H1 (cell line): ENCODE results near the gene POU3F1. TPM values are rescaled to one million over a fixed set of nuclear protein-coding genes. Genes with fewer than 3 reads are reported as not detected.
A peak's percentile ranks its signal among the peaks of the same experiment; 100 is the strongest.

ENCODE experiments used
- CTCF ChIA-PET: fragments of 300-600 bp; sonication (Branson Sonifier 250); formaldehyde crosslinking; loops from one replicate; lab custom pipeline; 2021; ENCODE audit not compliant: partially characterized antibody; lab: Charles Lee
- POLR2A ChIA-PET: fragments of 300-600 bp; sonication (Branson Sonifier 250); formaldehyde crosslinking; loops from one replicate; lab custom pipeline; 2021; ENCODE audit warnings: inconsistent platforms; ENCODE audit not compliant: partially characterized antibody; lab: Charles Lee
- DNase-seq, 2 experiments: peaks; one replicate each; pipeline versions ENCODE4 v3.0.0 to v3.0.0-alpha.2; 2010 to 2022; ENCODE audit warnings: low spot score in 2 of 2, low read depth in 1 of 2, mixed read lengths in 1 of 2
- FAIRE-seq: peaks from 2 replicates; lab custom pipeline; 2011; peaks lifted over from hg19 to GRCh38; lab: Jason Lieb, UNC
- H2AFZ ChIP-seq: 2 replicates; pipeline ENCODE4 v1.8.1; 2012; ENCODE audit warnings: low read length, inconsistent platforms
- H2AK5ac ChIP-seq: 2 replicates; pipeline ENCODE4 v1.6.1; 2013; ENCODE audit warnings: low read depth, low read length
- H2BK120ac ChIP-seq: replicated peaks from 2 replicates; pipeline ENCODE3; 2013; ENCODE audit warnings: low read depth, low read length, inconsistent platforms
- H2BK12ac ChIP-seq: 2 replicates; pipeline ENCODE4 v1.6.1; 2013; ENCODE audit warnings: low read depth, low read length
- H2BK15ac ChIP-seq: 2 replicates; pipeline ENCODE4 v1.6.1; 2013; ENCODE audit warnings: low read length
- H2BK20ac ChIP-seq: 2 replicates; pipeline ENCODE4 v1.6.1; 2013; ENCODE audit warnings: low read length
- H2BK5ac ChIP-seq: 2 replicates; pipeline ENCODE4 v1.6.1; 2013; ENCODE audit warnings: low read depth, low read length
- H3K14ac ChIP-seq: 2 replicates; pipeline ENCODE4 v1.6.1; 2013; ENCODE audit warnings: inconsistent platforms; ENCODE audit not compliant: insufficient read length
- H3K18ac ChIP-seq: 2 replicates; pipeline ENCODE4 v1.6.1; 2013; ENCODE audit warnings: low read length; ENCODE audit errors: extremely low read depth
- H3K23ac ChIP-seq: 2 replicates; pipeline ENCODE4 v1.6.1; 2013; ENCODE audit warnings: inconsistent platforms; ENCODE audit not compliant: insufficient read length
- H3K23me2 ChIP-seq: 2 replicates; pipeline ENCODE4 v1.6.1; 2013; ENCODE audit warnings: low read depth, low read length
- H3K27ac ChIP-seq: 2 replicates; pipeline ENCODE4 v1.6.1; 2011; ENCODE audit warnings: low read depth, low read length, inconsistent platforms
- H3K27me3 ChIP-seq, 4 experiments: replicated peaks in 1 of 4; 1 replicate in 1 of 4; 2 replicates in 3 of 4; pipeline versions ENCODE4 v1.6.1 to v1.8.1; 2011 to 2013; ENCODE audit warnings: low read length in 3 of 4, mild to moderate bottlenecking in 3 of 4, inconsistent platforms in 2 of 4, mixed read lengths in 2 of 4, moderate library complexity in 1 of 4; ENCODE audit not compliant: control insufficient read depth in 3 of 4, insufficient read depth in 3 of 4; ENCODE audit errors: extremely low read depth in 1 of 4
- H3K36me3 ChIP-seq, 4 experiments: 2 replicates each; pipeline versions ENCODE4 v1.6.1 to v1.8.1; 2011 to 2013; ENCODE audit warnings: mild to moderate bottlenecking in 4 of 4, low read length in 3 of 4, moderate library complexity in 2 of 4, control low read depth in 1 of 4, inconsistent platforms in 1 of 4; ENCODE audit not compliant: insufficient read depth in 4 of 4, control insufficient read depth in 2 of 4
- H3K4ac ChIP-seq: replicated peaks from 2 replicates; pipeline ENCODE3; 2013; ENCODE audit warnings: low read length, low read depth, mixed read lengths, inconsistent platforms; ENCODE audit not compliant: insufficient read length
- H3K4me1 ChIP-seq, 4 experiments: replicated peaks in 1 of 4; 1 replicate in 1 of 4; 2 replicates in 3 of 4; pipeline versions ENCODE4 v1.6.1 to v1.8.1; 2011 to 2013; ENCODE audit warnings: low read length in 3 of 4, inconsistent platforms in 2 of 4, mixed read lengths in 1 of 4; ENCODE audit not compliant: insufficient read depth in 4 of 4, control insufficient read depth in 3 of 4
- H3K4me2 ChIP-seq, 2 experiments: 2 replicates each; pipeline versions ENCODE4 v1.6.1 to v1.8.1; 2011 to 2013; ENCODE audit warnings: low read depth in 2 of 2, low read length in 2 of 2, control low read depth in 1 of 2, inconsistent platforms in 1 of 2, mild to moderate bottlenecking in 1 of 2; ENCODE audit not compliant: insufficient read depth in 1 of 2
- H3K4me3 ChIP-seq, 4 experiments: fragments of 200-600, 300-600 bp in 1 of 4; sonication (generic), shearing (Covaris generic), sonication (Bioruptor Twin) in 1 of 4; 2 replicates each; pipeline versions ENCODE4 v1.5.1 to v1.8.1; 2011 to 2016; ENCODE audit warnings: low read length in 4 of 4, low read depth in 3 of 4, control low read depth in 2 of 4, inconsistent platforms in 2 of 4, mild to moderate bottlenecking in 2 of 4, mixed read lengths in 1 of 4, moderate library complexity in 1 of 4; ENCODE audit not compliant: insufficient read depth in 2 of 4; ENCODE audit errors: extremely low read depth in 1 of 4
- H3K56ac ChIP-seq: replicated peaks from 2 replicates; pipeline ENCODE3; 2013; ENCODE audit warnings: low read depth, mild to moderate bottlenecking, mixed read lengths, low read length, inconsistent platforms; ENCODE audit not compliant: insufficient read length
- H3K79me1 ChIP-seq: 2 replicates; pipeline ENCODE4 v1.6.1; 2013; ENCODE audit warnings: low read depth, low read length, control low read depth
- H3K79me2 ChIP-seq, 2 experiments: 2 replicates each; pipeline versions ENCODE4 v1.6.1 to v1.8.1; 2012 to 2013; ENCODE audit warnings: low read length in 2 of 2, mild to moderate bottlenecking in 2 of 2, inconsistent platforms in 1 of 2; ENCODE audit not compliant: insufficient read depth in 2 of 2, control insufficient read depth in 1 of 2
- H3K9ac ChIP-seq, 4 experiments: replicated peaks in 1 of 4; 1 replicate in 1 of 4; 2 replicates in 3 of 4; pipeline versions ENCODE4 v1.6.1 to v1.8.1; 2011 to 2013; ENCODE audit warnings: low read depth in 3 of 4, low read length in 3 of 4, control low read depth in 2 of 4, mild to moderate bottlenecking in 2 of 4, moderate library complexity in 2 of 4, inconsistent platforms in 1 of 4; ENCODE audit errors: extremely low read depth in 1 of 4
- H3K9me3 ChIP-seq, 2 experiments: 2 replicates each; pipeline versions ENCODE4 v1.6.1 to v1.8.1; 2012 to 2013; ENCODE audit warnings: mild to moderate bottlenecking in 2 of 2, moderate library complexity in 2 of 2, control low read depth in 1 of 2, inconsistent platforms in 1 of 2, low read depth in 1 of 2, low read length in 1 of 2, mixed read lengths in 1 of 2; ENCODE audit not compliant: insufficient read depth in 2 of 2
- H4K20me1 ChIP-seq, 2 experiments: replicated peaks in 1 of 2; 2 replicates each; pipeline versions ENCODE3 to v1.8.1; 2011 to 2013; ENCODE audit warnings: inconsistent platforms in 2 of 2, low read length in 2 of 2, mild to moderate bottlenecking in 1 of 2; ENCODE audit not compliant: insufficient read depth in 2 of 2, control insufficient read depth in 1 of 2
- H4K5ac ChIP-seq: 2 replicates; pipeline ENCODE4 v1.6.1; 2013; ENCODE audit warnings: low read length, low read depth, mixed read lengths, inconsistent platforms; ENCODE audit not compliant: insufficient read length
- H4K8ac ChIP-seq: 2 replicates; pipeline ENCODE4 v1.8.0; 2013; ENCODE audit warnings: mild to moderate bottlenecking, moderate library complexity, low read length, inconsistent platforms; ENCODE audit not compliant: insufficient read depth; ENCODE audit errors: extremely low read depth
- H4K91ac ChIP-seq: replicated peaks from 2 replicates; pipeline ENCODE3; 2013; ENCODE audit warnings: low read length, mixed read lengths, inconsistent platforms; ENCODE audit not compliant: insufficient read length
- JUN ChIP-seq: IDR thresholded peaks from 2 replicates; pipeline ENCODE4 v1.6.1; 2011; ENCODE audit warnings: low read depth, mild to moderate bottlenecking, improper control_type of control experiment, low read length
- RNF2 ChIP-seq: fragments of 200-900, 300-1000 bp; sonication (generic); IDR thresholded peaks from 2 replicates; pipeline ENCODE4 v1.7.1; 2016; ENCODE audit warnings: borderline replicate concordance, low read depth, mild to moderate bottlenecking, antibody characterized with exemption, low read length; ENCODE audit not compliant: poor library complexity, severe bottlenecking; ENCODE audit errors: missing control alignments
- SIX5 ChIP-seq: IDR thresholded peaks from 2 replicates; pipeline ENCODE4 v1.6.1; 2011; ENCODE audit warnings: mild to moderate bottlenecking, low read depth, low read length
- TAF7 ChIP-seq: optimal IDR thresholded peaks from 2 replicates; pipeline ENCODE3; 2011; ENCODE audit warnings: low read depth, mild to moderate bottlenecking, inconsistent platforms, low read length, moderate library complexity, borderline replicate concordance
- WGBS, 2 experiments: shearing (Covaris generic) in 1 of 2; methylation state at CpG; one replicate each; pipeline versions ENCODE4 v1.1.6 to v1.1.7; 2013 to 2015; ENCODE audit warnings: low lambda C conversion rate in 2 of 2, mixed read lengths in 2 of 2, inconsistent platforms in 1 of 2, low coverage in 1 of 2, missing lambda C conversion rate in 1 of 2; ENCODE audit not compliant: insufficient replicate concordance in 2 of 2, insufficient coverage in 1 of 2, insufficient read length in 1 of 2; ENCODE audit errors: extremely low coverage in 1 of 2, missing lambda C conversion rate in 1 of 2; 5-methylcytosine and 5-hydroxymethylcytosine counted together
- polyA plus RNA-seq, 7 experiments: library from polyadenylated mRNA; depleted of rRNA in 3 of 7; stranded (reverse) in 5 of 7; unstranded in 2 of 7; fragments of >200 nt in 5 of 7; fragments of 200-250 nt in 2 of 7; gene quantifications; 1 replicate in 5 of 7; 2 replicates in 1 of 7; 4 replicates in 1 of 7; pipeline versions ENCODE4 v1.2.1 to v1.2.3, GENCODE V29; 2011 to 2013; ENCODE audit warnings: missing spikeins in 2 of 7, mixed read lengths in 2 of 7
- total RNA-seq: library from RNA; stranded (reverse); fragmentation: NEBNext Ultra II Directional; extraction: Animal tissue kit (Norgen Biotek cat#: 25700); gene quantifications from 2 replicates; pipeline ENCODE4 v1.2.1, GENCODE V29; 2021

The POU3F1 gene
- total and polyA plus RNA-seq, 2 of the 8 experiments (the other 6 are each of a cell fraction or from before 2014, with no cell fraction given), result 4.2 to 10.8 TPM

GRCh38 chr1:38082769-38083263 lies 36.2 kb upstream of the POU3F1 start:
- no peak overlapping the region for H2BK20ac ChIP-seq
- no peak overlapping the region for H3K4ac ChIP-seq
- no peak overlapping the region for H4K91ac ChIP-seq
- H3K79me1 ChIP-seq, result no peaks in the 10 kb centered on the region; the same call in 1 of the 2 replicates
- H3K18ac ChIP-seq, result 0 out of 2 replicates have a peak overlapping the region, but pooled peaks have one; percentile 7
- H3K27ac ChIP-seq, result no peak overlapping the region
- no peak overlapping the region; the same call in 1 of the 2 replicates for H2AK5ac ChIP-seq
- H3K56ac ChIP-seq, result no peak overlapping the region
- TF ChIP-seq SIX5, result no peak
- TF ChIP-seq TAF7, result peak; percentile 64
- peak; percentile 45; the same call in 1 of the 2 replicates for TF ChIP-seq JUN
- no peak for TF ChIP-seq RNF2
- no peaks in the 10 kb centered on the region for H3K36me3 ChIP-seq
- H3K23me2 ChIP-seq, result no peaks in the 10 kb centered on the region
- H3K14ac ChIP-seq, result no peak overlapping the region
- H3K9me3 ChIP-seq, result no peaks in the 10 kb centered on the region
- FAIRE-seq (no peak), DNase-seq (no peak)
- WGBS, 2 experiments, result 76% methylated on average over 3 of the region's 3 CpGs; no CpG with 5 or more reads in 1 of the 2 experiments
- no peaks in the 10 kb centered on the region; a peak in 1 of 4 replicates for H3K79me2 ChIP-seq
- H2BK12ac ChIP-seq, result peak overlapping the region; percentile 1; the same call in 1 of the 2 replicates
- H3K23ac ChIP-seq, result no peak overlapping the region
- H2BK15ac ChIP-seq, result no peak overlapping the region
- no peak overlapping the region for H3K9ac ChIP-seq
- no peak overlapping the region for H4K5ac ChIP-seq
- peaks cover 0 to 3% of the 10 kb centered on the region in 2 experiments for H4K20me1 ChIP-seq
- H4K8ac ChIP-seq, result peak overlapping the region; percentile 60; the same call in 1 of the 2 replicates
- H2BK5ac ChIP-seq, result no peak overlapping the region
- no peak overlapping the region for H3K4me3 ChIP-seq
- POLR2A ChIA-PET, result interaction anchor here (1.0 to 1.2 kb wide), 2 partner anchors 13 to 32 kb away, joined by 3 to 4 read pairs; no protein-coding TSS in a partner anchor
- no peaks in the 10 kb centered on the region; a peak in 1 of 7 replicates for H3K27me3 ChIP-seq
- CTCF ChIA-PET, result interaction anchor here (0.7 to 6.4 kb wide), 5 partner anchors 11 to 381 kb away, joined by 3 to 39 read pairs (median 3); no protein-coding TSS in a partner anchor
- H3K4me2 ChIP-seq, result 0 out of 4 replicates have a peak overlapping the region, but pooled peaks of 1 of the 2 experiments have one; percentile 19
- no peak overlapping the region for H2AFZ ChIP-seq
- H3K4me1 ChIP-seq, result peaks cover 3 to 22% (median 12%) of the 10 kb centered on the region in 4 experiments; a peak in 6 of 7 replicates
- H2BK120ac ChIP-seq, result no peak overlapping the region
